Measurements from ENCODE around the gene MRPS10.

DNA sequence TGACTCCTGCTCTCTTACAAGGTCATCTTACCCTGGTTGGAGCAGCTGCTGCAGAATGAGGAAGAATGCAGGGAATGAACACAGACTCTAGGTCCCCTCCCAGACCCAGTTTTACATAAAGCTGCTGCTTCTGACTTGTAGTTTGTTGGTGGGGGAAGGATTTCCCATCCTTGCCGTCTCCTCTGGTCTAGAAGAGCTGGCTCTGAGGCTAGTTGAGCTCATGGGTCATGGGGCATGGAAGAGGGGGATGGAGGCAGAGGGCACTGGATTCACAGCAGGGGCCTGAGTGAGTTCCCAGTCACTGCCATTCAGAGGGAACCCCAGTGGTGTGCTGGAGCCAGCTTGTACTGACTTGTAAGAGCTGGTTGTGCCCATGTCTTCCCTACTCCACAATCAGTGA lies 53.7 kb downstream of the MRPS10 start:
- TF ChIP-seq CTCF (IDR thresholded peaks at IDR 0.05; ENCODE audit: low read depth, low read length, poor library complexity, severe bottlenecking) (no peak), EZH2phosphoT487 (IDR thresholded peaks at IDR 0.05; ENCODE audit: borderline replicate concordance, low read length) (no peak)
